ENCODE data around the gene MBNL1.

- TF ChIP-seq CTCF (IDR thresholded peaks at IDR 0.05): no peak
- TF ChIP-seq POLR2A (IDR thresholded peaks at IDR 0.05): no peak
- no peak for TF ChIP-seq POLR2AphosphoS5 (IDR thresholded peaks at IDR 0.05)
These were observed 120.7 kb downstream of the MBNL1 start for GRCh38 chr3:152389316-152389934.

Data from breast epithelium (tissue), 3 donors.